ENCODE measurements around the gene PALM2AKAP2.

DNA sequence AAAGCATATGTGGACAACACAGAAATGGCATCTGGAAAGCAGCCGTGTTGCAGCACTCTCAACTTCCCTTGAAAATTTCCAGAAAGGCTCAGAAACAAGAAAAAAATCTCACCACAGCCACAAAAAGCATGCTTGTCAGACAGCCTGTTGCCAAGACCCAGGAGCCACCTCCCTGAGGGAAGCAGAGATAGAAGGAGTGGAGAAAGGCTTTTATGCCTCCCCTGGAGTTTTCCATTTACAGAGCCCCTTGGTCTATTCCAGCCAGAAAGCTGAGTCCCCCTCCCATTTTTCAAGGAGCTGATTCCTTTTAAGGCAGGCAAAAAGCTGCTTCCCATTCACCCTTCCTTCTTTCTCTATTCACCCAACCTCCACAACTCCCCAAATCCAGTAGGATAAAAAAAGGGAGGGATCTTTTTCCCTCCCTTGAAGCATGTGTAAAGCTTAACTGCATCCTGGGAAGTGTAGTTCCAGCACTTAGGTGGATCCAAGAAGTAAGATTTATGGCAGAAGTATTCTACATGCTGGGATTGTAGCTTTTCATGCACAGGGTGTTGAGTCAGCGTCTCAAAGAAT lies 37.1 kb upstream of the PALM2AKAP2 start:
- TF ChIP-seq CTCF (conservative IDR thresholded peaks at IDR 0.05; ENCODE audit: low read length) (no peak), EZH2phosphoT487 (IDR thresholded peaks at IDR 0.05; ENCODE audit: borderline replicate concordance, low read depth, low read length) (no peak)

Data from OCI-LY7 (cell line).